ENCODE results near the gene CLTA. TPM values are rescaled to one million over a fixed set of nuclear protein-coding genes. Genes with fewer than 3 reads are reported as not detected.

CLTA gene
- total RNA-seq, 4 donors from 2014 or later: 128 to 148 (median 130) TPM

GRCh38 chr9:36207546-36208012 lies 16.9 kb downstream of the CLTA start:
- Histone ChIP-seq H3K9me3 (no peaks in the 10 kb centered on the region), H3K4me3 (no peak overlapping the region), H3K36me3 (peaks cover 96% of the 10 kb centered on the region), H3K4me1 (peaks cover 30% of the 10 kb centered on the region), H3K27me3 (no peaks in the 10 kb centered on the region), H3K27ac (no peak overlapping the region)
- TF ChIP-seq CTCF (IDR thresholded peaks at IDR 0.05) (no peak), POLR2A (IDR thresholded peaks at IDR 0.05) (no peak), POLR2AphosphoS5 (IDR thresholded peaks at IDR 0.05) (no peak), EP300 (IDR thresholded peaks at IDR 0.05) (no peak)
- WGBS: 62% methylated on average over 1 of the region's 1 CpG
- DNase-seq (ENCODE audit: low spot score in 2 of 2): no peak

- TF ChIP-seq EP300 (IDR thresholded peaks at IDR 0.05) (no peak), CTCF (IDR thresholded peaks at IDR 0.05) (no peak), POLR2A (IDR thresholded peaks at IDR 0.05) (no peak), POLR2AphosphoS5 (IDR thresholded peaks at IDR 0.05) (no peak)
- no peaks in the 10 kb centered on the region for H3K27me3 ChIP-seq
- no peak overlapping the region for H3K27ac ChIP-seq
- H3K36me3 ChIP-seq: peaks cover 96% of the 10 kb centered on the region
- H3K4me3 ChIP-seq: no peak overlapping the region
- 71% methylated on average over 10 of the region's 10 CpGs for WGBS
- DNase-seq (ENCODE audit: low spot score in 2 of 2): no peak
- H3K9me3 ChIP-seq: no peaks in the 10 kb centered on the region
- peaks cover 35% of the 10 kb centered on the region for H3K4me1 ChIP-seq
Measured at GRCh38 chr9:36208521-36209253, 18.0 kb downstream of the CLTA start.

GRCh38 chr9:36210722-36211121 lies 20.0 kb downstream of the CLTA start:
- no peak overlapping the region for H3K27ac ChIP-seq
- H3K9me3 ChIP-seq: no peaks in the 10 kb centered on the region
- no peak for DNase-seq (ENCODE audit: low spot score in 2 of 2)
- TF ChIP-seq EP300 (IDR thresholded peaks at IDR 0.05): no peak
- TF ChIP-seq POLR2AphosphoS5 (IDR thresholded peaks at IDR 0.05): no peak
- TF ChIP-seq CTCF (IDR thresholded peaks at IDR 0.05): no peak
- no peak for TF ChIP-seq POLR2A (IDR thresholded peaks at IDR 0.05)
- no peaks in the 10 kb centered on the region for H3K27me3 ChIP-seq
- H3K4me1 ChIP-seq: peaks cover 39% of the 10 kb centered on the region
- H3K4me3 ChIP-seq: no peak overlapping the region
- H3K36me3 ChIP-seq: peaks cover 83% of the 10 kb centered on the region
- 74% methylated on average over 8 of the region's 8 CpGs for WGBS

GRCh38 chr9:36211510-36211909 lies 20.8 kb downstream of the CLTA start:
- no peak for TF ChIP-seq POLR2A (IDR thresholded peaks at IDR 0.05)
- TF ChIP-seq CTCF (IDR thresholded peaks at IDR 0.05): no peak
- DNase-seq (ENCODE audit: low spot score in 2 of 2): no peak
- H3K9me3 ChIP-seq: no peaks in the 10 kb centered on the region
- H3K27me3 ChIP-seq: no peaks in the 10 kb centered on the region
- no peak overlapping the region for H3K27ac ChIP-seq
- no peak overlapping the region for H3K4me3 ChIP-seq
- H3K4me1 ChIP-seq: peaks cover 39% of the 10 kb centered on the region
- peaks cover 78% of the 10 kb centered on the region for H3K36me3 ChIP-seq
- WGBS: 71% methylated on average over 7 of the region's 7 CpGs

GRCh38 chr9:36213387-36213786 lies 22.7 kb downstream of the CLTA start:
- 90% methylated on average over 4 of the region's 4 CpGs for whole genome bisulfite sequencing
- Histone ChIP-seq H3K4me3 (no peak overlapping the region), H3K36me3 (peaks cover 76% of the 10 kb centered on the region)

More at GRCh38 chr9:36213387-36213786, 22.7 kb downstream of the CLTA start:
- no peak overlapping the region for H3K27ac ChIP-seq
- TF ChIP-seq POLR2A (IDR thresholded peaks at IDR 0.05) (no peak), CTCF (IDR thresholded peaks at IDR 0.05) (no peak)
- no peaks in the 10 kb centered on the region for H3K27me3 ChIP-seq
- peaks cover 24% of the 10 kb centered on the region for H3K4me1 ChIP-seq
- no peak for DNase-seq (ENCODE audit: low spot score in 2 of 2)
- no peaks in the 10 kb centered on the region for H3K9me3 ChIP-seq
